ENCODE data around the gene DCLK1.

The DCLK1 gene

GRCh38 chr13:36038785-36039555 lies 92.2 kb downstream of the DCLK1 start:
- TF ChIP-seq TAF1 (IDR thresholded peaks at IDR 0.05; ENCODE audit: borderline replicate concordance, insufficient read depth, low read length) = no peak
- TF ChIP-seq FOXP2 (optimal IDR thresholded peaks at IDR 0.05; ENCODE audit: borderline replicate concordance, extremely low read depth, extremely low read length, insufficient read depth) = no peak
- TF ChIP-seq REST (IDR thresholded peaks at IDR 0.05; ENCODE audit: insufficient read depth in 1 of 2, low read depth in 2 of 2, low read length in 2 of 2) = no peak
- TF ChIP-seq SIN3A (IDR thresholded peaks at IDR 0.05; ENCODE audit: borderline replicate concordance, insufficient read depth, low read length) = no peak
- TF ChIP-seq POLR2AphosphoS5 (IDR thresholded peaks at IDR 0.05; ENCODE audit: low read depth, low read length) = no peak

GRCh38 chr13:36033035-36033434 lies 98.1 kb downstream of the DCLK1 start:
- no peak for TF ChIP-seq TAF1 (IDR thresholded peaks at IDR 0.05; ENCODE audit: borderline replicate concordance, insufficient read depth, low read length)

GRCh38 chr13:36031490-36031889 lies 99.7 kb downstream of the DCLK1 start:
- no peak for TF ChIP-seq TAF1 (IDR thresholded peaks at IDR 0.05; ENCODE audit: borderline replicate concordance, insufficient read depth, low read length)
- TF ChIP-seq FOXP2 (optimal IDR thresholded peaks at IDR 0.05; ENCODE audit: borderline replicate concordance, extremely low read depth, extremely low read length, insufficient read depth) = peak; percentile 46

GRCh38 chr13:36030670-36031331 lies 100.4 kb downstream of the DCLK1 start:
- TF ChIP-seq SIN3A (IDR thresholded peaks at IDR 0.05; ENCODE audit: borderline replicate concordance, insufficient read depth, low read length) = no peak
- no peak for TF ChIP-seq REST (IDR thresholded peaks at IDR 0.05; ENCODE audit: insufficient read depth in 1 of 2, low read depth in 2 of 2, low read length in 2 of 2)
- TF ChIP-seq TAF1 (IDR thresholded peaks at IDR 0.05; ENCODE audit: borderline replicate concordance, insufficient read depth, low read length) = no peak
- no peak for TF ChIP-seq FOXP2 (optimal IDR thresholded peaks at IDR 0.05; ENCODE audit: borderline replicate concordance, extremely low read depth, extremely low read length, insufficient read depth)
- TF ChIP-seq POLR2AphosphoS5 (IDR thresholded peaks at IDR 0.05; ENCODE audit: low read depth, low read length) = no peak

GRCh38 chr13:36029166-36029565 lies 102.0 kb downstream of the DCLK1 start:
- no peak for TF ChIP-seq SIN3A (IDR thresholded peaks at IDR 0.05; ENCODE audit: borderline replicate concordance, insufficient read depth, low read length)
- TF ChIP-seq REST (IDR thresholded peaks at IDR 0.05; ENCODE audit: insufficient read depth in 1 of 2, low read depth in 2 of 2, low read length in 2 of 2) = no peak
- no peak for TF ChIP-seq FOXP2 (optimal IDR thresholded peaks at IDR 0.05; ENCODE audit: borderline replicate concordance, extremely low read depth, extremely low read length, insufficient read depth)

GRCh38 chr13:36028359-36029025 lies 102.7 kb downstream of the DCLK1 start:
- TF ChIP-seq REST (IDR thresholded peaks at IDR 0.05; ENCODE audit: insufficient read depth in 1 of 2, low read depth in 2 of 2, low read length in 2 of 2) (no peak), SIN3A (IDR thresholded peaks at IDR 0.05; ENCODE audit: borderline replicate concordance, insufficient read depth, low read length) (no peak), POLR2AphosphoS5 (IDR thresholded peaks at IDR 0.05; ENCODE audit: low read depth, low read length) (no peak), FOXP2 (optimal IDR thresholded peaks at IDR 0.05; ENCODE audit: borderline replicate concordance, extremely low read depth, extremely low read length, insufficient read depth) (no peak), TAF1 (IDR thresholded peaks at IDR 0.05; ENCODE audit: borderline replicate concordance, insufficient read depth, low read length) (no peak)
